Brain microvascular endothelial cell (primary cell): ENCODE results near the gene NRG2.

Experiments
- DNase-seq: peaks from one replicate; pipeline ENCODE4 v3.0.0-alpha.2; 2020
- H3K27ac ChIP-seq: fragments of 250-450 bp; sonication (Bioruptor Pico); 2 replicates; pipeline ENCODE4 v1.5.1; 2020; ENCODE audit warnings: mild to moderate bottlenecking, moderate library complexity
- H3K27me3 ChIP-seq: fragments of 250-450 bp; sonication (Bioruptor Pico); replicated peaks from 2 replicates; pipeline ENCODE4 v1.5.1; 2020; ENCODE audit warnings: mild to moderate bottlenecking
- H3K36me3 ChIP-seq: fragments of 250-450 bp; sonication (Bioruptor Pico); replicated peaks from 2 replicates; pipeline ENCODE4 v1.5.1; 2020; ENCODE audit warnings: mild to moderate bottlenecking
- H3K4me3 ChIP-seq: 2 replicates; pipeline ENCODE4 v1.5.1; 2011; ENCODE audit warnings: low read depth, mild to moderate bottlenecking, control low read depth, low read length, moderate library complexity
- CTCF ChIP-seq: IDR thresholded peaks from 2 replicates; pipeline ENCODE4 v1.5.1; 2011; ENCODE audit warnings: low read depth, mild to moderate bottlenecking, moderate library complexity, low read length, control low read depth, inconsistent platforms; ENCODE audit errors: missing control alignments
- in situ Hi-C: cut with HindIII; loops from 2 replicates; pipeline ENCODE4 v1.10.0; 2017; ENCODE audit warnings: low sequenced_read_pairs, low pct_ligation_motif_present

NRG2 gene

GRCh38 chr5:139984816-139985215 lies 58.3 kb downstream of the NRG2 start:
- no peak overlapping the region for H3K4me3 ChIP-seq
- TF ChIP-seq CTCF = no peak
- no peak for DNase-seq
- no peaks in the 10 kb centered on the region for H3K36me3 ChIP-seq
- H3K27ac ChIP-seq = no peak overlapping the region
- in situ Hi-C loops = no loop called here
- no peaks in the 10 kb centered on the region for H3K27me3 ChIP-seq

- DNase-seq = no peak
- Histone ChIP-seq H3K27me3 (no peaks in the 10 kb centered on the region), H3K27ac (no peak overlapping the region), H3K4me3 (no peak overlapping the region), H3K36me3 (no peaks in the 10 kb centered on the region)
- TF ChIP-seq CTCF = no peak
- in situ Hi-C loops = no loop called here
Observed at GRCh38 chr5:139982975-139983240, 60.2 kb downstream of the NRG2 start.

DNA sequence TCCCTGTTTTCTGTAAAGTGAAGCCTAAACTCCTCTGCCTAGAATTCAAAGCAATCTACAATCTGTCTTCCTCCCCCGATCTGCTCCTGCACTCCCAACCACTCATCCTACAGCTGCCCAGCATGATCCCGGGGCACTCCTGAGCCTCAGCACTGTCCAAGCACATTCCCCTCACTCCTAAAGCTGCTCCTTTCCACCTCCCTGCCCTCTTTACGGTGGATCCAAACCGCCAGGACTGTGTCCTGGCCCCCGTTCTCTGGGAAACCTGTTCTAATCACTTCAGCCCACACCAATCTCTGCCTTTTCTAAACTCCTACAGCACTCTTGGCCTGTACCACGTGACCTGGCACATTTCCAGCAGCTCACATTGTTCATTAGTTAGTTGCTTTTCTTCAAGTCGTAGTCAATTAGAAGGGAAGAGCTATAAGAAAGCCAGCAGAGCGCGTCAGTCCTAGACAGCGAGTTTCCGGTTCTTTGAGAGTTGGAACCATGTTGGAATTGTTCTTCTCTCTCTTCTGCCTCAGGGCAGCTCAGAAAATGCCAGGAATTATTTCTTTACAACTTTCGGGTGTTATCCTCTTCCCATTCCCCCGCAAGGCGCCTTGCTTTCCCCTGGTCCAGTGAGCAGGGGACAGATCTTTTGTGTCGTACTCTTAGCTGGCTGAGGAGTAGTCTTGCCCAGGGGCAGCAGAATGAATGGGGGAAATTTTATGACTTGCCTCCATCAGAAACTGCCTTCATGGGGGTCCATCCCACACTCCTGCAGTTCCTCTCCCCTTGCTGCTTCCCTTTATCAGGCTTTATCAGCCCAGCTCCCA lies 60.7 kb downstream of the NRG2 start:
- H3K27ac ChIP-seq = no peak overlapping the region
- TF ChIP-seq CTCF = no peak

DNA sequence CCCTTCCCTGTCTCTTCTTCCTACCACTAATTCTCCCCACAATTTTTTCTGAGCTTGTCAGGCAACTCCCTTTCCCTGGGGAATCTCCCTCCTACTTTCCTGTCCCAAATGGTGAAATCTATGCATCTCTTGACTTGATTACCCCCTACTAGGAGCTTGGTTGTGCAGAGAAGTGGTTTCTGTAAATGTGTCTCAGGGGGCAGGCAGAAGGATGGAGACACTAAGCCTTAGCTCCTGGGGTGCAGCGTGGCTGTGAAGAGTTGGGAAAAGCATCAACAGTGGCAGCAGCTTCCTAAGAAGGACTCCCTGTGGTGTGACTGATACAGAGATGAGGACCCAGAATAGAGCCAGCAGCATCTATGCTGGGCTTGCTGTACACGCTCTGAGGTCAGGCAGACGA lies 62.3 kb downstream of the NRG2 start:
- Histone ChIP-seq H3K4me3 (no peak overlapping the region), H3K27me3 (no peaks in the 10 kb centered on the region), H3K27ac (no peak overlapping the region), H3K36me3 (no peaks in the 10 kb centered on the region)
- DNase-seq = no peak
- in situ Hi-C loops = no loop called here
- no peak for TF ChIP-seq CTCF

More for the DNA sequence above, 60.7 kb downstream of the NRG2 start:
- H3K36me3 ChIP-seq = no peaks in the 10 kb centered on the region
- no peak for DNase-seq
- H3K27me3 ChIP-seq = no peaks in the 10 kb centered on the region
- in situ Hi-C loops = no loop called here
- H3K4me3 ChIP-seq = no peak overlapping the region

DNA sequence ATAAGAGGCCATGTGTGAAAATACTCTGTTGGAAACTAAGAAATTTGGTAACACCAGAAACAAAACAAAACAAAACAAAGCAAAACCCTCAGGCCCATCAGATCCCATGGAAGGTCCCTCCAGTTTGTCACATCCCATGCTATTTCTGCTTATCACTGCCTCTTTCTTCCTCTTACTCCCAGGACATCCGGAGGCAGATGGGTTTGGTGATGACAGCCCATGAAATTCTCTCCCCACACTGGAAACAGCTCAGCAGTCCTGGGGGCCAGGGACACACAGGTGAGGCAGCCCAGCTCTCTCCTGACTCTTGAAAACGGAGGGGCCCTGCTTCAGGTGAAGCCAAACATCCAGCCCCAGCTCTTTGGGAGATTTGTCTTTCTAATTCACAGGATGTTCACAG lies 63.2 kb downstream of the NRG2 start:
- no peak for DNase-seq
- Histone ChIP-seq H3K36me3 (no peaks in the 10 kb centered on the region), H3K27me3 (no peaks in the 10 kb centered on the region), H3K4me3 (no peak overlapping the region), H3K27ac (no peak overlapping the region)
- in situ Hi-C loops = no loop called here
- no peak for TF ChIP-seq CTCF

DNA sequence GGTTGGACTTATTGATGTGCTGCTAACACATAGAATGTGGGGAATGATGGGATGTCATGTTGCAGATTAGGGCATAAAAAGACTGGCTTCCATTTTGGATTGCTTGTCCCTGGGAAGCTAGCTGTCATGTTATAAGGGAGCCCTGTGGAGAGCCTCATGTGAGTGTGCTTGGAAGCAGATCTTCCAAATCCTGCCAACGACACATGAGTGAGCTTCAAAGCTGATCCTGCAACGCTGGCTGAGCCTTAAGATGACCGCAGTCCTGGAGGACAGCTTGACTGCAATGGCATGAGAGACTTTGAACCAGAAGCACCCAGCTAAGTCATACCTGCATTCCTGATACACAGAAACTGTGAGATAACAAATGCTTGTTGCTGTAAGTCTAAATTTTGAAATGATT lies 63.6 kb downstream of the NRG2 start:
- H3K36me3 ChIP-seq = no peaks in the 10 kb centered on the region
- in situ Hi-C loops = no loop called here
- no peak for DNase-seq
- no peak overlapping the region for H3K27ac ChIP-seq
- no peak overlapping the region for H3K4me3 ChIP-seq
- H3K27me3 ChIP-seq = no peaks in the 10 kb centered on the region
- TF ChIP-seq CTCF = no peak
